ENCODE measurements around the gene XYLT1. TPM values are rescaled to one million over a fixed set of nuclear protein-coding genes. Genes with fewer than 3 reads are reported as not detected.

The XYLT1 gene
- total RNA-seq, 2 donors from 2014 or later, result 6.0 to 15.2 TPM

- no peak overlapping the region for H3K27ac ChIP-seq
- no peaks in the 10 kb centered on the region for H3K9me3 ChIP-seq
- H3K4me1 ChIP-seq, result no peaks in the 10 kb centered on the region
- TF ChIP-seq CTCF (IDR thresholded peaks at IDR 0.05) (no peak), POLR2A (IDR thresholded peaks at IDR 0.05) (no peak)
- no peaks in the 10 kb centered on the region for H3K36me3 ChIP-seq (replicated peaks in 1 of 2; ENCODE audit: insufficient read depth in 1 of 2, low read depth in 2 of 2)
- no peaks in the 10 kb centered on the region for H3K27me3 ChIP-seq
- intact Hi-C loops (cut with DNase I), result no loop called here
- no peak for ATAC-seq
- WGBS, 2 donors, result 68 to 77% methylated on average over 2 of the region's 2 CpGs
- no peak for DNase-seq
- H3K4me3 ChIP-seq, result no peak overlapping the region
Observed at GRCh38 chr16:17101646-17102045, 369.1 kb downstream of the XYLT1 start.

GRCh38 chr16:17098685-17099084 is 372.1 kb downstream of the XYLT1 start:
- Histone ChIP-seq H3K9me3 (no peaks in the 10 kb centered on the region), H3K27ac (no peak overlapping the region), H3K27me3 (no peaks in the 10 kb centered on the region), H3K4me1 (no peaks in the 10 kb centered on the region), H3K36me3 (replicated peaks in 1 of 2; ENCODE audit: insufficient read depth in 1 of 2, low read depth in 2 of 2) (no peaks in the 10 kb centered on the region), H3K4me3 (no peak overlapping the region)
- TF ChIP-seq POLR2A (IDR thresholded peaks at IDR 0.05) (no peak), CTCF (IDR thresholded peaks at IDR 0.05) (no peak)
- no peak for ATAC-seq
- no peak for DNase-seq
- 85 to 89% methylated on average over 6 of the region's 6 CpGs for WGBS, 2 donors
- intact Hi-C loops (cut with DNase I), result no loop called here

- 31 to 32% methylated on average over 2 of the region's 2 CpGs for WGBS, 2 donors
- H3K36me3 ChIP-seq (replicated peaks in 1 of 2; ENCODE audit: insufficient read depth in 1 of 2, low read depth in 2 of 2), result no peaks in the 10 kb centered on the region
- no peaks in the 10 kb centered on the region for H3K27me3 ChIP-seq
- no peak overlapping the region for H3K4me3 ChIP-seq
- H3K27ac ChIP-seq, result no peak overlapping the region
- DNase-seq (no peak), ATAC-seq (no peak)
- no peaks in the 10 kb centered on the region for H3K4me1 ChIP-seq
- no peaks in the 10 kb centered on the region for H3K9me3 ChIP-seq
- no peak for TF ChIP-seq CTCF (IDR thresholded peaks at IDR 0.05)
- no peak for TF ChIP-seq POLR2A (IDR thresholded peaks at IDR 0.05)
- intact Hi-C loops (cut with DNase I), result loop anchor here (10.0 kb wide), 1 partner anchor 81 kb away; no protein-coding TSS in a partner anchor
Observed at GRCh38 chr16:17084130-17084529, 386.6 kb downstream of the XYLT1 start.

GRCh38 chr16:17083628-17084027 is 387.1 kb downstream of the XYLT1 start:
- intact Hi-C loops (cut with DNase I), result loop anchor here (10.0 kb wide), 1 partner anchor 81 kb away; no protein-coding TSS in a partner anchor
- H3K27ac ChIP-seq, result no peak overlapping the region
- TF ChIP-seq CTCF (IDR thresholded peaks at IDR 0.05) (no peak), POLR2A (IDR thresholded peaks at IDR 0.05) (no peak)

GRCh38 chr16:17082095-17082882 is 388.5 kb downstream of the XYLT1 start:
- no peak for ATAC-seq
- Histone ChIP-seq H3K27me3 (no peaks in the 10 kb centered on the region), H3K4me1 (no peaks in the 10 kb centered on the region)

More at GRCh38 chr16:17083628-17084027, 387.1 kb downstream of the XYLT1 start:
- Histone ChIP-seq H3K9me3 (no peaks in the 10 kb centered on the region), H3K27me3 (no peaks in the 10 kb centered on the region), H3K4me3 (no peak overlapping the region), H3K4me1 (no peaks in the 10 kb centered on the region), H3K36me3 (replicated peaks in 1 of 2; ENCODE audit: insufficient read depth in 1 of 2, low read depth in 2 of 2) (no peaks in the 10 kb centered on the region)
- WGBS, 2 donors, result 0 to 13% methylated on average over 1 of the region's 1 CpG
- ATAC-seq (no peak), DNase-seq (no peak)

More at GRCh38 chr16:17082095-17082882, 388.5 kb downstream of the XYLT1 start:
- intact Hi-C loops (cut with DNase I), result loop anchor here (10.0 kb wide), 1 partner anchor 83 kb away; no protein-coding TSS in a partner anchor
- TF ChIP-seq POLR2A (IDR thresholded peaks at IDR 0.05) (no peak), CTCF (IDR thresholded peaks at IDR 0.05) (no peak)
- Histone ChIP-seq H3K9me3 (no peaks in the 10 kb centered on the region), H3K4me3 (no peak overlapping the region), H3K36me3 (replicated peaks in 1 of 2; ENCODE audit: insufficient read depth in 1 of 2, low read depth in 2 of 2) (no peaks in the 10 kb centered on the region), H3K27ac (no peak overlapping the region)
- 58 to 61% methylated on average over 7 of the region's 7 CpGs for WGBS, 2 donors
- DNase-seq, result no peak
